ENCODE data around the gene PRSS27.
"Not testable (repeated sequence)": the region's sequence is repeated elsewhere in the genome, so short reads cannot be mapped to it uniquely, and the experiment has no call there.

PRSS27 gene

GRCh38 chr16:2724088-2724676 lies 4.2 kb upstream of the PRSS27 start:
- DNase-seq (ENCODE audit: low read depth) = no peak

GRCh38 chr16:2721634-2722173 lies 1.7 kb upstream of the PRSS27 start:
- not testable (repeated sequence) for DNase-seq (ENCODE audit: low read depth)

GRCh38 chr16:2720719-2721633 lies 952 bp upstream of the PRSS27 start:
- DNase-seq (ENCODE audit: low read depth) = peak; percentile 70

GRCh38 chr16:2719328-2720063 lies 528 bp downstream of the PRSS27 start:
- DNase-seq (ENCODE audit: low read depth) = no peak

- DNase-seq (ENCODE audit: low read depth) = no peak
Measured at GRCh38 chr16:2717383-2718263, 2.4 kb downstream of the PRSS27 start.

- no peak for DNase-seq (ENCODE audit: low read depth)
Measured at GRCh38 chr16:2716948-2717347, 3.1 kb downstream of the PRSS27 start.

GRCh38 chr16:2715966-2716885 lies 3.8 kb downstream of the PRSS27 start:
- DNase-seq (ENCODE audit: low read depth) = no peak

- DNase-seq (ENCODE audit: low read depth) = peak; percentile 35
Measured at GRCh38 chr16:2715519-2715918, 4.5 kb downstream of the PRSS27 start.

- no peak for DNase-seq (ENCODE audit: low read depth)
Measured at GRCh38 chr16:2715064-2715463, 5.0 kb downstream of the PRSS27 start.

- DNase-seq (ENCODE audit: low read depth) = no peak
Measured at GRCh38 chr16:2713985-2714774, 5.8 kb downstream of the PRSS27 start.

GRCh38 chr16:2713523-2713922 lies 6.5 kb downstream of the PRSS27 start:
- no peak for DNase-seq (ENCODE audit: low read depth)

GRCh38 chr16:2712546-2712945 lies 7.5 kb downstream of the PRSS27 start:
- no peak for DNase-seq (ENCODE audit: low read depth)

GRCh38 chr16:2712063-2712441 lies 8.0 kb downstream of the PRSS27 start:
- DNase-seq (ENCODE audit: low read depth) = no peak

- no peak for DNase-seq (ENCODE audit: low read depth)
Measured at GRCh38 chr16:2711370-2712062, 8.5 kb downstream of the PRSS27 start.

- DNase-seq (ENCODE audit: low read depth) = no peak
Measured at GRCh38 chr16:2710711-2711231, 9.3 kb downstream of the PRSS27 start.

GRCh38 chr16:2710021-2710710 lies 9.9 kb downstream of the PRSS27 start:
- DNase-seq (ENCODE audit: low read depth) = no peak

GRCh38 chr16:2709588-2709984 lies 10.4 kb downstream of the PRSS27 start:
- DNase-seq (ENCODE audit: low read depth) = no peak

- DNase-seq (ENCODE audit: low read depth) = no peak
Measured at GRCh38 chr16:2708955-2709587, 11.0 kb downstream of the PRSS27 start.
